GM12873 (cell line): Measurements from ENCODE around the gene PRAME.
A peak's percentile ranks its signal among the peaks of the same experiment; 100 is the strongest.

Source experiments
- TF ChIP-seq, protein P1 (sequence below): IDR thresholded peaks from 2 replicates; pipeline ENCODE4 v1.5.1; 2012; ENCODE audit warnings: low read depth, mild to moderate bottlenecking, moderate library complexity, low read length, control low read depth; ENCODE audit not compliant: insufficient read depth; ENCODE audit errors: missing control alignments

The PRAME gene

GRCh38 chr22:22595001-22595835 lies 36.2 kb upstream of the PRAME start:
- TF ChIP-seq, protein P1, sequence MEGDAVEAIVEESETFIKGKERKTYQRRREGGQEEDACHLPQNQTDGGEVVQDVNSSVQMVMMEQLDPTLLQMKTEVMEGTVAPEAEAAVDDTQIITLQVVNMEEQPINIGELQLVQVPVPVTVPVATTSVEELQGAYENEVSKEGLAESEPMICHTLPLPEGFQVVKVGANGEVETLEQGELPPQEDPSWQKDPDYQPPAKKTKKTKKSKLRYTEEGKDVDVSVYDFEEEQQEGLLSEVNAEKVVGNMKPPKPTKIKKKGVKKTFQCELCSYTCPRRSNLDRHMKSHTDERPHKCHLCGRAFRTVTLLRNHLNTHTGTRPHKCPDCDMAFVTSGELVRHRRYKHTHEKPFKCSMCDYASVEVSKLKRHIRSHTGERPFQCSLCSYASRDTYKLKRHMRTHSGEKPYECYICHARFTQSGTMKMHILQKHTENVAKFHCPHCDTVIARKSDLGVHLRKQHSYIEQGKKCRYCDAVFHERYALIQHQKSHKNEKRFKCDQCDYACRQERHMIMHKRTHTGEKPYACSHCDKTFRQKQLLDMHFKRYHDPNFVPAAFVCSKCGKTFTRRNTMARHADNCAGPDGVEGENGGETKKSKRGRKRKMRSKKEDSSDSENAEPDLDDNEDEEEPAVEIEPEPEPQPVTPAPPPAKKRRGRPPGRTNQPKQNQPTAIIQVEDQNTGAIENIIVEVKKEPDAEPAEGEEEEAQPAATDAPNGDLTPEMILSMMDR: no peak

GRCh38 chr22:22593964-22594656 lies 35.0 kb upstream of the PRAME start:
- TF ChIP-seq, protein P1: peak; percentile 70

- TF ChIP-seq, protein P1: no peak
Observed at GRCh38 chr22:22593250-22593649, 34.2 kb upstream of the PRAME start.

GRCh38 chr22:22591348-22592299 lies 32.6 kb upstream of the PRAME start:
- TF ChIP-seq, protein P1: peak; percentile 23

- TF ChIP-seq, protein P1: no peak
Observed at GRCh38 chr22:22590136-22590891, 31.2 kb upstream of the PRAME start.

DNA sequence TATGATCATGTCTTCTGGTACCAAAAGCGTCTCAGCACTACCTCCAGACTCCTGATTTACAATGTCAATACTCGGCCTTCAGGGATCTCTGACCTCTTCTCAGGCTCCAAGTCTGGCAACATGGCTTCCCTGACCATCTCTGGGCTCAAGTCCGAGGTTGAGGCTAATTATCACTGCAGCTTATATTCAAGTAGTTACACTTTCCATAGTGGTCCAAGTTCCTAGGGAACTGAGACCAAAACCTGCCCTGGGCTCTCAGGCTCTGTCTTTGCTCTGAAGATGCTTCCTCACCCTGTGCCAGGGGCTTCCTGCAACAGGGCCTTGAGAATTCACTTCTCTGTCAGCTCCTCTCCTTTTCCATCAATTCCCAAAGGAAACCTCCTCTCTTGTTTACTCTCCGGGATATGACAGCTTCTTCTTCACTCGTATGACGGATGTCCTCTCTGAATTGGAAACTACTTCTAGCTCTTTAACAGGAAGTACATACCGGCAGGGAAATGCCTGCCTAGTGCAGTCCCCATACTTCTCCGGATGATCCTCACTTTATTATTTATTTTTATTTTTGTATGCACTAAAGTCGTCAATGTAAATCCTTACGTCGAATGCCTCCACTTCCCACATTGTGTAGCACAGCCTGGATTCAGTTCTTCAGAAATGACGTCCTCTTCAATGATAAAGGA lies 29.6 kb upstream of the PRAME start:
- TF ChIP-seq, protein P1: no peak
